ENCODE measurements around the gene BANP. TPM values are rescaled to one million over a fixed set of nuclear protein-coding genes. Genes with fewer than 3 reads are reported as not detected.

BANP gene
- total RNA-seq, 1 donor from 2014 or later = 20.6 TPM

DNA sequence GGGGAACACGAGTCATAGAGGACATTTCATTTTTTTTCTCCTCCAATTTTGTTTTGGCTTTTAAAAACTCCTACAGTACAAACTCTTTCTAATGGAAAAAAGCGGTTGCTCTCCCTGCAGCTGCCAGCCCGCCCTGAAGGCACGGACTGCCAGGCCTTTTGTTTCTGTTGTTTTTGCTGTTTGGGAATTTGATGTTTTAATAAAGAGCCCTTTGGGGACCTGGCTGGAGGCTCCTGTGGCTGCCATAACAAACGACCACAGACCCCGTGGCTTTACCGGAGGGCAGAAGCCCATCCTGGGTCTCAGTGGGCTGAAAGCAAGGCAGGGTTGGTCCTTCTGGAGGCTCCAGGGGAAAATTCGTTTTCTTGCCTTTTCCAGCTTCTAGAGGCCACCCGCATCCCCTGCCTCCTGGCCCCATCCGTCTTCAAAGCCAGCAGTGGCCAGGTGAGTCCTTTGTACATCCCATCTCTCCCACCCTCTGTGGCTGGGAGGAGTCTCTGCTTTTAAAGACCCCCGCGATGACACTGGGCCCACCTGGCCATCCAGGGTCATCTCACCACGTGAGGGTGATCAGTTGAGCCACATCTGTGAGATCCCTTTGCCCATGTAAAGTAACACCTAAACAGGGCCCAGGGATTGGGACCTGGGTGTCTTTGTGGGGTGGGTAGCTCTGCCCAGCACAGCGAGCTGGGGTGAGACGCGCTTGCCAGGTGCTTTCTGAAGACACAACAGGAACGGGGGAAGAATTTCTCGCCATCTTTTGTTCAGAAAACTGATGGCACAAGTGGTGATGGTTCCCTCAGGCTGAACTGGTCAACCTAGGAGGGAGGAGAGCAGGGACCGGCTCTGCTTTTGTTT, 113.9 kb downstream of the BANP start:
- H3K4me3 ChIP-seq = no peak overlapping the region
- TF ChIP-seq, protein P1, sequence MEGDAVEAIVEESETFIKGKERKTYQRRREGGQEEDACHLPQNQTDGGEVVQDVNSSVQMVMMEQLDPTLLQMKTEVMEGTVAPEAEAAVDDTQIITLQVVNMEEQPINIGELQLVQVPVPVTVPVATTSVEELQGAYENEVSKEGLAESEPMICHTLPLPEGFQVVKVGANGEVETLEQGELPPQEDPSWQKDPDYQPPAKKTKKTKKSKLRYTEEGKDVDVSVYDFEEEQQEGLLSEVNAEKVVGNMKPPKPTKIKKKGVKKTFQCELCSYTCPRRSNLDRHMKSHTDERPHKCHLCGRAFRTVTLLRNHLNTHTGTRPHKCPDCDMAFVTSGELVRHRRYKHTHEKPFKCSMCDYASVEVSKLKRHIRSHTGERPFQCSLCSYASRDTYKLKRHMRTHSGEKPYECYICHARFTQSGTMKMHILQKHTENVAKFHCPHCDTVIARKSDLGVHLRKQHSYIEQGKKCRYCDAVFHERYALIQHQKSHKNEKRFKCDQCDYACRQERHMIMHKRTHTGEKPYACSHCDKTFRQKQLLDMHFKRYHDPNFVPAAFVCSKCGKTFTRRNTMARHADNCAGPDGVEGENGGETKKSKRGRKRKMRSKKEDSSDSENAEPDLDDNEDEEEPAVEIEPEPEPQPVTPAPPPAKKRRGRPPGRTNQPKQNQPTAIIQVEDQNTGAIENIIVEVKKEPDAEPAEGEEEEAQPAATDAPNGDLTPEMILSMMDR (IDR thresholded peaks at IDR 0.05) = no peak
- peaks cover 14% of the 10 kb centered on the region for H3K4me1 ChIP-seq
- H3K27me3 ChIP-seq = no peaks in the 10 kb centered on the region
- DNase-seq (no peak), ATAC-seq (no peak)
- intact Hi-C loops (cut with DNase I) = no loop called here
- H3K36me3 ChIP-seq = peaks cover 12% of the 10 kb centered on the region
- no peaks in the 10 kb centered on the region for H3K9me3 ChIP-seq
- no peak overlapping the region for H3K27ac ChIP-seq

DNA sequence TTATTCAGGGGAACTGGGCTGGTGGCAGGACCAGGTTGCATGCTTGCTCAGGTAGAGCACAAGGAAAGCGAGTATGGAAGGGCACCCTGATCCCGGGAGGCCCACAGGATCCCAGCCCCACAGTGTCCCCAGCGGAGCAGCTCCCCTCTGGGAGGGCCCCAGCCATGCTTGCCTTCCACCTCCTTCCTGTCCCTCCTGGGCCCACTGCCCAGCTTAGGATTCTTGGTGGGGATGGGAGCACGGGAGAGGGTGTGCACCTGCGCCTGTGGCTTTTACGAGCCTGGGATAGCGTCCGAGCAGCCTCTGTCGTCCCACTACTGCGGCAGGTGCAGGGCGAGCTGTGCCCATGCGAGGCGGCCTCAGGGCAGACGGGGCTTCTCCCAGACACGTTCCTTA, 114.5 kb downstream of the BANP start:
- Histone ChIP-seq H3K27me3 (no peaks in the 10 kb centered on the region), H3K4me1 (peaks cover 14% of the 10 kb centered on the region), H3K9me3 (no peaks in the 10 kb centered on the region), H3K36me3 (peaks cover 14% of the 10 kb centered on the region), H3K27ac (no peak overlapping the region), H3K4me3 (no peak overlapping the region)
- intact Hi-C loops (cut with DNase I) = no loop called here
- no peak for ATAC-seq
- no peak for DNase-seq
- TF ChIP-seq, protein P1 (IDR thresholded peaks at IDR 0.05) = no peak

DNA sequence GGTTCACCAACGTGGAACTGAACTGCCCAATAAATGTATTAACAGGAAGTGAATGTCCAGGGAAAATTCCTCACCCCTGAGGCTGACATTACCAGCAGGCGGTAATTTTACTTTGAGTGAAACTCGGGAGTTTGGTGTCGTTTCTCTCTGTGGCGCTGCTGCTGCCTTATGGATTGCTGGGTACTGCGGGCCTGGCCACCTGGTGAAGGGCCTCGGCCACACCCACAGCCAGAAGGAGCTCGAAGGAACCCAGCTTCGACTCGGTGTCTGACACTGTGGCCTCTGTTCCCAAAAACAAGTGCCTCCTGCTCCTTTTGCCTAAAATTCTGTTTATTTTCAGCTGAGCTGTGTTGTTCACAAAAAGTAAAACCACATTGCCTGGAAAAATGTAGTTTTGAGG, 115.0 kb downstream of the BANP start:
- H3K36me3 ChIP-seq = peaks cover 14% of the 10 kb centered on the region
- DNase-seq (no peak), ATAC-seq (no peak)
- no peak overlapping the region for H3K4me3 ChIP-seq
- H3K9me3 ChIP-seq = no peaks in the 10 kb centered on the region
- H3K4me1 ChIP-seq = peaks cover 14% of the 10 kb centered on the region
- no peaks in the 10 kb centered on the region for H3K27me3 ChIP-seq
- TF ChIP-seq, protein P1 (IDR thresholded peaks at IDR 0.05) = no peak
- no peak overlapping the region for H3K27ac ChIP-seq
- intact Hi-C loops (cut with DNase I) = no loop called here

DNA sequence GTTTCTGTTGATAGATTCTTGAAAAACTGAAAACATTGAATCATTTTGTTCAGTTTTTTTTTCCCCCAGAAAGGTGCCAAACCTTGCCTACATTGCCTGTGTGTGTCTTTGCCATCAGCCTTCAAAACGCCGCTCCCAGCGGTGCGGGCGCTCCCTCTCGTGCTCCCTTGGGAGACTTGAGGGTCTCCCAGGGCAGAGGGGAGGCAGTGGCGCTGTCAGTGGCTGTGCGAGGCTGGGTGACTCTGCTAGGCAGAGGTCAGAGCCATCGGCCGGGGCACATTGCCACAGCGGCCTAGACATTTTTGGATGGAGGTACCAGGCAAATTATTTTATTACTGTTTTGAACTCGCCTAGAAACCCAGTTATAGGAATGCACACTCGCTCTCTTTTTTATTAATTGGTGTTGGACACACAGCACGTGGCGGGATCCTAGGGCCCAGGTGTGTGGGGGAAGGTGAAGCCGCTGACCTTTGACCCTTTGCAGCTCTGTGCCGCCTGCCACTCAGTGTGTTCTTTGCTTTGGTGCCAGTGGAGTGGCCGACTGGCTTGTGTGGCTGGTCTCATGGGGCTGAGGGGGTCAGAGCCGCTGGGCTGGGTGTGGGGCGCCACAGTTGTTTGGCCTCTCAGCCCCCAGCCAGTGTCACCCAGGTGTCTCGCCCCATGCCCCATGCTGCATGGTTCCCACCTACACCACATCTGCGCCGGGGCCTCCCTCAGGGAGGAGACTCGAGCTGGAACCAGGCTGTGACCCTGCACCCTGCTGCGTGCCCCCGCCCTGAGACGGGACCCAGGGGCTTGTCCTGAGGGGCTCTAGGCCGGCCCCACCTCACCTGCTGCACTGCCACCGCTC, 115.7 kb downstream of the BANP start:
- no peak for DNase-seq
- no peak overlapping the region for H3K4me3 ChIP-seq
- H3K4me1 ChIP-seq = peaks cover 13% of the 10 kb centered on the region
- no peaks in the 10 kb centered on the region for H3K27me3 ChIP-seq
- no peak for ATAC-seq
- intact Hi-C loops (cut with DNase I) = no loop called here
- no peak overlapping the region for H3K27ac ChIP-seq
- H3K36me3 ChIP-seq = peaks cover 14% of the 10 kb centered on the region
- no peaks in the 10 kb centered on the region for H3K9me3 ChIP-seq
- TF ChIP-seq, protein P1 (IDR thresholded peaks at IDR 0.05) = no peak

DNA sequence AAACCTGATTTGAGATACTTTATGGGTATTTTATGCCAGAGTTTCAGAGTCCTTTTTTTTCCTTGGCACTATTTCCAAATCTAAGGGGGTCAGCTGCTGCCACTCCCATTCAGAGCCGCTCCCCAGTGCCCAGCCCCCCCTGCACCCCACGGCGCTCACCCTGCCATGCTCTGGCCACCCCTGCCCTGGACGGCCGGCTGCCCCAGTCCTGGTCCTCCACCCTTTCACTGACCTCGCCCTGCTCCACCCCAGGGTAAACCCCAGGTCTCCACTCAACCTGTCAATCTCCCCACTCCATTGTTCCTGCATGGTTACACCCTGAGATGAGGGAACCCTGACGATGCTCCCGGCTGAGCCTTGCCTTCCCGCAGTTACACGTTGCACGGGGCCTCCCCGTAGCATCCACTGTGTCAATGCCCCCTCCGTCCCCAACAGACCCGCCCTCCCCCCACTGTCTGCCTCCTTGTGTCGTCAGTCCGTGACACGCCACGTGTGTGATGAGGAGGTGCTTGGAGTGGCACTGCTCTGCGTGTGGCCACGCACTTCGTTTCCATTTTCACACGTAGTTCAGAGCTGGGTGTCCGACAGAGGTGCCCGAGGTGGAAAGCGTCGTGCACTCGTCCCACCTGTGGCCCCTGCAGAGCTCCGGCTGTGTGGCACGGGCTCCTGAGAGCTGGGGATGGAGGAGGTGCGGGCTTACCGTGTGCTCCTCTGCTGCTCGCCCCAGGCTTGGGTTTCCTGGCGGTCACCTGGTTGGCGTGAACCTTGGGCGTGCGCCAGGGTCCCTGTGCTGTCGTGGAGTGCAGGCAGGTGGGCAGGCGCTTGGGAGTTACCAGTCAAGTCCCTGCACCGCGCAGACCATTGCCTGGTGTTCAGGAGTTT, 116.5 kb downstream of the BANP start:
- no peak for DNase-seq
- Histone ChIP-seq H3K27ac (no peak overlapping the region), H3K36me3 (peaks cover 19% of the 10 kb centered on the region), H3K4me1 (peaks cover 4% of the 10 kb centered on the region), H3K4me3 (no peak overlapping the region), H3K27me3 (no peaks in the 10 kb centered on the region), H3K9me3 (no peaks in the 10 kb centered on the region)
- TF ChIP-seq, protein P1 (IDR thresholded peaks at IDR 0.05) = no peak
- ATAC-seq = no peak
- intact Hi-C loops (cut with DNase I) = no loop called here
